Rectal smooth muscle tissue (tissue), 1 donor: Measurements from ENCODE around the gene UBB.

Experiments used
- H3K27ac ChIP-seq: one replicate; pipeline ENCODE4 v1.7.0; 2013; ENCODE audit warnings: low read depth, low read length, inconsistent platforms
- H3K27me3 ChIP-seq: one replicate; pipeline ENCODE4 v1.7.0; 2013; ENCODE audit warnings: low read length; ENCODE audit not compliant: control insufficient read depth, insufficient read depth
- H3K36me3 ChIP-seq: one replicate; pipeline ENCODE4 v1.7.0; 2013; ENCODE audit warnings: low read length; ENCODE audit not compliant: control insufficient read depth, insufficient read depth
- H3K4me1 ChIP-seq: one replicate; pipeline ENCODE4 v1.7.0; 2013; ENCODE audit warnings: low read length; ENCODE audit not compliant: control insufficient read depth, insufficient read depth
- H3K4me3 ChIP-seq: one replicate; pipeline ENCODE4 v1.7.0; 2013; ENCODE audit warnings: low read length
- H3K9ac ChIP-seq: one replicate; pipeline ENCODE4 v1.7.0; 2013; ENCODE audit warnings: low read length

The UBB gene

GRCh38 chr17:16406742-16407674, 26.1 kb downstream of the UBB start:
- H3K4me1 ChIP-seq: no peaks in the 10 kb centered on the region
- no peaks in the 10 kb centered on the region for H3K36me3 ChIP-seq
- no peak overlapping the region for H3K9ac ChIP-seq
- H3K4me3 ChIP-seq: peak overlapping the region; percentile 53
- H3K27me3 ChIP-seq: no peaks in the 10 kb centered on the region
- peak overlapping the region; percentile 40 for H3K27ac ChIP-seq

- Histone ChIP-seq H3K36me3 (no peaks in the 10 kb centered on the region), H3K4me1 (no peaks in the 10 kb centered on the region), H3K9ac (no peak overlapping the region), H3K4me3 (no peak overlapping the region), H3K27ac (peak overlapping the region; percentile 37), H3K27me3 (no peaks in the 10 kb centered on the region)
Observed at GRCh38 chr17:16407911-16408588, 27.2 kb downstream of the UBB start.

- peak within 1 kb of the TSS; percentile 77 for H3K4me3 ChIP-seq
- H3K9ac ChIP-seq: peak within 1 kb of the TSS; percentile 68
- H3K27ac ChIP-seq: peak within 1 kb of the TSS; percentile 53
- peaks cover 3% of the 10 kb centered on the region for H3K4me1 ChIP-seq
- no peaks in the 10 kb centered on the region for H3K27me3 ChIP-seq
- H3K36me3 ChIP-seq: peaks cover 9% of the 10 kb centered on the region
Observed at GRCh38 chr17:16415031-16415924, 34.4 kb downstream of the UBB start, which contains the start of gene TRPV2. Gene TRPV2 (plus strand): TSS chr17:16415571. CDS start chr17:16417669, 2,098 bp downstream.

GRCh38 chr17:16417399-16417798, 36.5 kb downstream of the UBB start:
- Histone ChIP-seq H3K27me3 (no peaks in the 10 kb centered on the region), H3K4me3 (no peak overlapping the region), H3K9ac (no peak overlapping the region), H3K4me1 (peaks cover 3% of the 10 kb centered on the region), H3K36me3 (peaks cover 9% of the 10 kb centered on the region), H3K27ac (no peak overlapping the region)

GRCh38 chr17:16417896-16418684, 37.2 kb downstream of the UBB start:
- H3K27ac ChIP-seq: no peak overlapping the region
- H3K4me1 ChIP-seq: peaks cover 3% of the 10 kb centered on the region
- no peak overlapping the region for H3K9ac ChIP-seq
- peaks cover 9% of the 10 kb centered on the region for H3K36me3 ChIP-seq
- H3K4me3 ChIP-seq: no peak overlapping the region
- H3K27me3 ChIP-seq: no peaks in the 10 kb centered on the region

- Histone ChIP-seq H3K27me3 (no peaks in the 10 kb centered on the region), H3K36me3 (peaks cover 9% of the 10 kb centered on the region), H3K27ac (no peak overlapping the region), H3K9ac (no peak overlapping the region), H3K4me3 (no peak overlapping the region), H3K4me1 (peaks cover 3% of the 10 kb centered on the region)
Observed at GRCh38 chr17:16418685-16419068, 37.8 kb downstream of the UBB start.

- Histone ChIP-seq H3K9ac (no peak overlapping the region), H3K4me1 (peaks cover 3% of the 10 kb centered on the region), H3K27me3 (no peaks in the 10 kb centered on the region), H3K4me3 (no peak overlapping the region), H3K36me3 (peaks cover 9% of the 10 kb centered on the region), H3K27ac (peak overlapping the region; percentile 67)
Observed at GRCh38 chr17:16419074-16419928, 38.4 kb downstream of the UBB start.

- H3K4me1 ChIP-seq: peaks cover 3% of the 10 kb centered on the region
- H3K36me3 ChIP-seq: peaks cover 9% of the 10 kb centered on the region
- no peaks in the 10 kb centered on the region for H3K27me3 ChIP-seq
- no peak overlapping the region for H3K4me3 ChIP-seq
- peak overlapping the region; percentile 67 for H3K27ac ChIP-seq
- H3K9ac ChIP-seq: no peak overlapping the region
Observed at GRCh38 chr17:16419929-16420271, 39.0 kb downstream of the UBB start.

- Histone ChIP-seq H3K27ac (no peak overlapping the region), H3K9ac (no peak overlapping the region), H3K36me3 (peaks cover 9% of the 10 kb centered on the region), H3K4me3 (no peak overlapping the region), H3K27me3 (no peaks in the 10 kb centered on the region), H3K4me1 (peaks cover 3% of the 10 kb centered on the region)
Observed at GRCh38 chr17:16422416-16422815, 41.5 kb downstream of the UBB start.

GRCh38 chr17:16423226-16423872, 42.5 kb downstream of the UBB start:
- no peaks in the 10 kb centered on the region for H3K27me3 ChIP-seq
- peaks cover 3% of the 10 kb centered on the region for H3K4me1 ChIP-seq
- no peak overlapping the region for H3K27ac ChIP-seq
- peaks cover 3% of the 10 kb centered on the region for H3K36me3 ChIP-seq
- H3K4me3 ChIP-seq: no peak overlapping the region
- no peak overlapping the region for H3K9ac ChIP-seq
